Endothelial cell of umbilical vein (primary cell): ENCODE results near the gene RYR1.

ENCODE experiments used
- EZH2 ChIP-seq: IDR thresholded peaks from 2 replicates; pipeline ENCODE4 v1.6.1; 2012; ENCODE audit warnings: borderline replicate concordance, low read depth, mild to moderate bottlenecking, moderate library complexity, low read length, inconsistent platforms; ENCODE audit not compliant: severe bottlenecking
- TF ChIP-seq, protein P1 (sequence below), 2 donors: IDR thresholded peaks; 1 replicate in 1 of 2; 2 replicates in 1 of 2; pipeline ENCODE4 v1.5.1; 2011; ENCODE audit warnings: low read length in 2 of 2, mild to moderate bottlenecking in 2 of 2, moderate library complexity in 2 of 2, control low read depth in 1 of 2, inconsistent platforms in 1 of 2, low read depth in 1 of 2; ENCODE audit not compliant: insufficient read depth in 1 of 2; ENCODE audit errors: extremely low read depth in 1 of 2

DNA sequence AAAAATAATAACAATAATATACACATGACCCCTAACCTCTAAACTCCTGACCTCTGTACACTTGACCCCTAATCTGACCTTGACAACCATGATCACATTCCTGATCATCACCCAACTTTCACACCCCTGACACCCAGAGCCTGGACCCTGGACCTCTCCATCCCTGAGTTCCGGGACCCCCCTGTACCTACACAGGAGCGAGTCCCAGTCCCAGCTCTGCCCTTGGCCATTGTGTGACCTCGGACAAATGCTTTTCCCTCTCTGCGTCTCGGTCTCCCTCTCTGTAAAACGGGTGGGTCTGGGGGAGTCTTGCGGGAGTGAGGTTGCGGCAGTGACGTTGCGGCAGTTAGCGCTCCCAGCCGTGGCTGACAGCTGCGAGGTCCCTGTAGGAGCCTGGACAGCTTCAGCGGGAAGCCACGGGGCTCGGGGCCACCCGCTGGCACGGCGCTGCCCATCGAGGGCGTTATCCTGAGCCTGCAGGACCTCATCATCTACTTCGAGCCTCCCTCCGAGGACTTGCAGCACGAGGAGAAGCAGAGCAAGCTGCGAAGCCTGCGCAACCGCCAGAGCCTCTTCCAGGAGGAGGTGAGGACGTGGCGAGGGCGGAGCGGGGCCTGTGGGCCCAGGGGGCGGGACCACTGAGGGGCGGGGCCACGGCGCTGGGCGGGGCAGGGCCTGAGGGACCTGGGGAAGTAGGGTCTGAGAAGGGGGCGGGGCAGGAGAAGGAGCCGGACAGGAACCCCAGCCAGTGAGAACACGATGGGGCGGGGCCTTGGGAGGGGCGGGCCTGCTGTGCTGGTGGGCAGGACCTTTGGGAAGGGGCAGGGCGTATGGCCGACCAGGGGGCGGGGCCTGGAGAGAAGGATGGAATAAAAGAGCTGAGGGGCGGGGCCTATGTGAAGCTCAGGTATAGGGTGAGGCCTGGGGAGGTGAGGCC lies 19.2 kb downstream of the RYR1 start:
- TF ChIP-seq, protein P1, sequence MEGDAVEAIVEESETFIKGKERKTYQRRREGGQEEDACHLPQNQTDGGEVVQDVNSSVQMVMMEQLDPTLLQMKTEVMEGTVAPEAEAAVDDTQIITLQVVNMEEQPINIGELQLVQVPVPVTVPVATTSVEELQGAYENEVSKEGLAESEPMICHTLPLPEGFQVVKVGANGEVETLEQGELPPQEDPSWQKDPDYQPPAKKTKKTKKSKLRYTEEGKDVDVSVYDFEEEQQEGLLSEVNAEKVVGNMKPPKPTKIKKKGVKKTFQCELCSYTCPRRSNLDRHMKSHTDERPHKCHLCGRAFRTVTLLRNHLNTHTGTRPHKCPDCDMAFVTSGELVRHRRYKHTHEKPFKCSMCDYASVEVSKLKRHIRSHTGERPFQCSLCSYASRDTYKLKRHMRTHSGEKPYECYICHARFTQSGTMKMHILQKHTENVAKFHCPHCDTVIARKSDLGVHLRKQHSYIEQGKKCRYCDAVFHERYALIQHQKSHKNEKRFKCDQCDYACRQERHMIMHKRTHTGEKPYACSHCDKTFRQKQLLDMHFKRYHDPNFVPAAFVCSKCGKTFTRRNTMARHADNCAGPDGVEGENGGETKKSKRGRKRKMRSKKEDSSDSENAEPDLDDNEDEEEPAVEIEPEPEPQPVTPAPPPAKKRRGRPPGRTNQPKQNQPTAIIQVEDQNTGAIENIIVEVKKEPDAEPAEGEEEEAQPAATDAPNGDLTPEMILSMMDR (IDR thresholded peaks at IDR 0.05; ENCODE audit: extremely low read depth in 1 of 2, insufficient read depth in 1 of 2, low read depth in 1 of 2, low read length in 2 of 2) = no peak
- TF ChIP-seq EZH2 = no peak
